Activated B cell treated with CpG ODN at 0.5 μM for 24 hours (primary cell): ENCODE results near the gene TCOF1. TPM values are rescaled to one million over a fixed set of nuclear protein-coding genes. Genes with fewer than 3 reads are reported as not detected.

Source experiments
- ATAC-seq: fragments of 200-7000 bp; cut with Tn5 transposase; one replicate; pipeline ENCODE4 v1.10.0; 2021; ENCODE audit warnings: low read depth, mild to moderate bottlenecking, moderate library complexity
- CTCF ChIA-PET: fragments of 350-600 bp; sonication (Branson Sonifier 250); formaldehyde crosslinking; loops from one replicate; lab custom pipeline; 2021; ENCODE audit warnings: antibody characterized with exemption; lab: Charles Lee
- POLR2A ChIA-PET: fragments of 350-600 bp; sonication (Branson Sonifier 250); formaldehyde crosslinking; loops from one replicate; lab custom pipeline; 2021; ENCODE audit warnings: antibody characterized with exemption; lab: Charles Lee
- DNase-seq: peaks from one replicate; pipeline ENCODE4 v3.0.0; 2022
- H3K27ac Mint-ChIP-seq: one replicate; pipeline ENCODE4 v1.8.0; 2020; ENCODE audit warnings: mixed read lengths
- H3K27me3 Mint-ChIP-seq: one replicate; pipeline ENCODE4 v1.8.0; 2021; ENCODE audit warnings: mixed read lengths
- H3K36me3 Mint-ChIP-seq: one replicate; pipeline ENCODE4 v1.8.0; 2021; ENCODE audit warnings: low read depth, mixed read lengths
- H3K4me1 Mint-ChIP-seq: one replicate; pipeline ENCODE4 v1.8.0; 2021; ENCODE audit warnings: mixed read lengths
- H3K4me3 Mint-ChIP-seq: one replicate; pipeline ENCODE4 v1.8.0; 2020; ENCODE audit warnings: mild to moderate bottlenecking, mixed read lengths
- H3K9me3 Mint-ChIP-seq: one replicate; pipeline ENCODE4 v1.8.0; 2020; ENCODE audit warnings: mixed read lengths
- CTCF ChIP-seq: fragments of 200-600 bp; IDR thresholded peaks from one replicate; pipeline ENCODE4 v1.8.0; 2022; ENCODE audit warnings: antibody characterized with exemption, mild to moderate bottlenecking
- intact Hi-C: fragments of 100-400 bp; cut with micrococcal nuclease; formaldehyde crosslinking; loops from one replicate; pipeline ENCODE4 v1.15.1; 2024
- total RNA-seq: library from RNA; stranded (reverse); gene quantifications from 2 replicates; pipeline ENCODE4 v1.2.3, GENCODE V29; 2022

Gene TCOF1
- total RNA-seq, 1 donor from 2014 or later = 76.1 TPM

- peak overlapping the region; percentile 50 for H3K27ac Mint-ChIP-seq
- no peak for TF ChIP-seq CTCF
- peaks cover 6% of the 10 kb centered on the region for H3K4me1 Mint-ChIP-seq
- ChIA-PET POLR2A (interaction anchor here (1.3 kb wide), 1 partner anchor 12 kb away, joined by 5 read pairs; no protein-coding TSS in a partner anchor), CTCF (interaction anchor here (10.0 kb wide), 1 partner anchor 41 kb away, joined by 175 read pairs; no protein-coding TSS in a partner anchor)
- H3K9me3 Mint-ChIP-seq = no peaks in the 10 kb centered on the region
- intact Hi-C loops = no loop called here
- no peak for ATAC-seq
- H3K4me3 Mint-ChIP-seq = no peak overlapping the region
- no peaks in the 10 kb centered on the region for H3K27me3 Mint-ChIP-seq
- DNase-seq = no peak
- H3K36me3 Mint-ChIP-seq = peaks cover 85% of the 10 kb centered on the region
Observed at GRCh38 chr5:150393096-150393645, 35.7 kb downstream of the TCOF1 start.

- H3K27ac Mint-ChIP-seq = peak overlapping the region; percentile 50
- H3K9me3 Mint-ChIP-seq = no peaks in the 10 kb centered on the region
- no peak overlapping the region for H3K4me3 Mint-ChIP-seq
- no peak for TF ChIP-seq CTCF
- POLR2A ChIA-PET = interaction anchor here (0.6 to 30.4 kb wide), 3 partner anchors 32 to 93 kb away, joined by 3 to 2478 read pairs (median 5); partner anchors contain the start of genes CD74 and RPS14
- no peak for ATAC-seq
- H3K4me1 Mint-ChIP-seq = peaks cover 13% of the 10 kb centered on the region
- no peaks in the 10 kb centered on the region for H3K27me3 Mint-ChIP-seq
- CTCF ChIA-PET = interaction anchor here (10.0 kb wide), 1 partner anchor 40 kb away, joined by 175 read pairs; no protein-coding TSS in a partner anchor
- intact Hi-C loops = no loop called here
- peaks cover 86% of the 10 kb centered on the region for H3K36me3 Mint-ChIP-seq
- DNase-seq = no peak
Observed at GRCh38 chr5:150394131-150394530, 36.6 kb downstream of the TCOF1 start.

- intact Hi-C loops = no loop called here
- no peak for ATAC-seq
- no peak overlapping the region for H3K27ac Mint-ChIP-seq
Observed at GRCh38 chr5:150394912-150395687, 37.6 kb downstream of the TCOF1 start.

GRCh38 chr5:150395688-150395975 is 38.1 kb downstream of the TCOF1 start:
- H3K36me3 Mint-ChIP-seq = peaks cover 85% of the 10 kb centered on the region
- POLR2A ChIA-PET = interaction anchor here (1.4 to 30.4 kb wide), 2 partner anchors 31 to 53 kb away, joined by 3 to 2478 read pairs; partner anchors contain the start of gene CD74
- no peak overlapping the region for H3K27ac Mint-ChIP-seq
- CTCF ChIA-PET = interaction anchor here (1.4 to 10.0 kb wide), 3 partner anchors 9 to 54 kb away, joined by 6 to 175 read pairs (median 21); partner anchors contain the start of gene RPS14
- peaks cover 28% of the 10 kb centered on the region for H3K4me1 Mint-ChIP-seq
- no peak for TF ChIP-seq CTCF
- H3K9me3 Mint-ChIP-seq = no peaks in the 10 kb centered on the region
- intact Hi-C loops = no loop called here
- ATAC-seq = no peak
- H3K4me3 Mint-ChIP-seq = no peak overlapping the region
- H3K27me3 Mint-ChIP-seq = no peaks in the 10 kb centered on the region
- DNase-seq = no peak

More at GRCh38 chr5:150394912-150395687, 37.6 kb downstream of the TCOF1 start:
- H3K9me3 Mint-ChIP-seq = no peaks in the 10 kb centered on the region
- peaks cover 85% of the 10 kb centered on the region for H3K36me3 Mint-ChIP-seq
- H3K27me3 Mint-ChIP-seq = no peaks in the 10 kb centered on the region
- CTCF ChIA-PET = interaction anchor here (1.4 to 10.0 kb wide), 2 partner anchors 8 to 39 kb away, joined by 6 to 175 read pairs; no protein-coding TSS in a partner anchor
- DNase-seq = no peak
- no peak for TF ChIP-seq CTCF
- H3K4me3 Mint-ChIP-seq = no peak overlapping the region
- peaks cover 23% of the 10 kb centered on the region for H3K4me1 Mint-ChIP-seq
- POLR2A ChIA-PET = interaction anchor here (0.6 to 30.4 kb wide), 5 partner anchors 29 to 62 kb away, joined by 3 to 2478 read pairs (median 5); partner anchors contain the start of genes CD74 and RPS14

- ATAC-seq (no peak), DNase-seq (no peak)
- Mint-ChIP-seq H3K4me1 (peaks cover 35% of the 10 kb centered on the region), H3K27ac (peak overlapping the region; percentile 61), H3K4me3 (no peak overlapping the region), H3K9me3 (no peaks in the 10 kb centered on the region), H3K27me3 (no peaks in the 10 kb centered on the region), H3K36me3 (peaks cover 85% of the 10 kb centered on the region)
- ChIA-PET POLR2A (interaction anchor here (12.3 to 30.4 kb wide), 2 partner anchors 30 to 55 kb away, joined by 125 to 2478 read pairs; partner anchors contain the start of genes CD74 and RPS14), CTCF (interaction anchor here (1.4 to 10.0 kb wide), 3 partner anchors 10 to 54 kb away, joined by 6 to 175 read pairs (median 21); partner anchors contain the start of gene RPS14)
- intact Hi-C loops = no loop called here
- TF ChIP-seq CTCF = no peak
Observed at GRCh38 chr5:150396267-150396666, 38.8 kb downstream of the TCOF1 start.
